K562 (cell line): ENCODE results near the gene ADCY1. TPM values are rescaled to one million over a fixed set of nuclear protein-coding genes. Genes with fewer than 3 reads are reported as not detected.

Experiments used
- ATAC-seq: fragments of 200-7000 bp; cut with Tn5 transposase; 3 replicates; pipeline ENCODE4 v1.9.1; 2020; ENCODE audit warnings: moderate library complexity
- BruUV-seq: library from RNA; stranded (reverse); fragments of 400-500 nt; replicated peaks from 2 replicates; lab custom pipeline; 2021; lab: Mats Ljungman, UMichigan
- CTCF ChIA-PET: fragments of 300-600 bp; formaldehyde crosslinking; extraction: SDS; loops from one replicate; lab custom pipeline; 2021; ENCODE audit warnings: low intra/inter-chr PET ratio; lab: Yijun Ruan, JAX
- POLR2A ChIA-PET: fragments of 300-600, 350-650 bp; sonication (Branson Sonifier 250); formaldehyde crosslinking; extraction: SDS; loops from one replicate; lab custom pipeline; 2021; ENCODE audit warnings: antibody characterized with exemption, inconsistent platforms; lab: Yijun Ruan, JAX
- DNase-seq, 4 experiments: peaks; one replicate each; pipeline versions ENCODE4 v3.0.0 to v3.0.0-alpha.2; 2011 to 2018; ENCODE audit warnings: low spot score in 3 of 4, mixed read lengths in 3 of 4; ENCODE audit errors: extremely low read depth in 1 of 4
- FAIRE-seq: peaks from 2 replicates; lab custom pipeline; 2011; peaks lifted over from hg19 to GRCh38; lab: Jason Lieb, UNC
- H2AFZ ChIP-seq: 2 replicates; pipeline ENCODE4 v1.6.0; 2011; ENCODE audit warnings: low read depth, low read length, control low read depth, inconsistent platforms
- H3K27ac ChIP-seq: fragments of 200-600 bp; 3 replicates; pipeline ENCODE4 v1.8.0; 2011; ENCODE audit warnings: low read depth, mild to moderate bottlenecking, control low read depth, inconsistent platforms, low read length, moderate library complexity, mixed read lengths; ENCODE audit errors: extremely low read depth
- H3K27me3 ChIP-seq, 2 experiments: fragments of 300-600 bp in 1 of 2; 2 replicates in 1 of 2; 3 replicates in 1 of 2; pipeline versions ENCODE4 v1.6.0 to v1.8.0; 2011; ENCODE audit warnings: inconsistent platforms in 2 of 2, low read length in 2 of 2, mild to moderate bottlenecking in 1 of 2, mixed read lengths in 1 of 2, moderate library complexity in 1 of 2; ENCODE audit not compliant: control insufficient read depth in 2 of 2, insufficient read depth in 2 of 2
- H3K36me3 ChIP-seq: fragments of 300-600 bp; 3 replicates; pipeline ENCODE4 v1.8.0; 2011; ENCODE audit warnings: mild to moderate bottlenecking, low read length, inconsistent platforms; ENCODE audit not compliant: control insufficient read depth, insufficient read depth
- H3K4me1 ChIP-seq, 2 experiments: fragments of 200-600 bp in 1 of 2; replicated peaks in 1 of 2; 2 replicates in 1 of 2; 3 replicates in 1 of 2; pipeline versions ENCODE4 v1.5.1 to v1.8.0; 2011; ENCODE audit warnings: inconsistent platforms in 2 of 2, low read length in 2 of 2, mild to moderate bottlenecking in 1 of 2, mixed read lengths in 1 of 2, moderate library complexity in 1 of 2; ENCODE audit not compliant: control insufficient read depth in 2 of 2, insufficient read depth in 2 of 2
- H3K4me2 ChIP-seq: 2 replicates; pipeline ENCODE4 v1.6.1; 2011; ENCODE audit warnings: low read length, control low read depth, inconsistent platforms, mixed read lengths; ENCODE audit not compliant: insufficient read depth
- H3K4me3 ChIP-seq: fragments of 200-600 bp; sonication (generic), shearing (Covaris generic); 2 replicates; pipeline ENCODE4 v1.5.1; 2016; ENCODE audit warnings: control low read depth, inconsistent platforms
- H3K79me2 ChIP-seq: fragments of 200-600 bp; 3 replicates; pipeline ENCODE4 v1.8.0; 2011; ENCODE audit warnings: low read length, inconsistent platforms; ENCODE audit not compliant: control insufficient read depth, insufficient read depth
- H3K9ac ChIP-seq, 2 experiments: 2 replicates each; pipeline versions ENCODE4 v1.6.0 to v1.6.1; 2011; ENCODE audit warnings: low read depth in 2 of 2, low read length in 2 of 2, control low read depth in 1 of 2, inconsistent platforms in 1 of 2, mild to moderate bottlenecking in 1 of 2, mixed read lengths in 1 of 2; ENCODE audit not compliant: insufficient read depth in 1 of 2
- H3K9me1 ChIP-seq: one replicate; pipeline ENCODE4 v1.6.0; 2011; ENCODE audit warnings: inconsistent platforms, mild to moderate bottlenecking, low read length, moderate library complexity; ENCODE audit not compliant: control insufficient read depth, insufficient read depth
- H3K9me3 ChIP-seq: replicated peaks from 2 replicates; pipeline ENCODE4 v1.5.1; 2011; ENCODE audit warnings: low read depth, low read length, inconsistent platforms; ENCODE audit not compliant: control insufficient read depth, insufficient read depth
- H4K20me1 ChIP-seq: replicated peaks from 2 replicates; pipeline ENCODE4 v1.6.1; 2011; ENCODE audit warnings: low read length, inconsistent platforms, mixed read lengths; ENCODE audit not compliant: control insufficient read depth, insufficient read depth
- ATF7 ChIP-seq: fragments of 450-650 bp; IDR thresholded peaks from 2 replicates; pipeline ENCODE4 v1.7.1; 2014; ENCODE audit warnings: mild to moderate bottlenecking, moderate library complexity
- CBFB ChIP-seq: sonication (generic); formaldehyde crosslinking; IDR thresholded peaks from 2 replicates; pipeline ENCODE4 v1.4.0; 2020; ENCODE audit warnings: mild to moderate bottlenecking, missing genetic modification reagents
- CCAR2 ChIP-seq: fragments of 200-400 bp; formaldehyde crosslinking; IDR thresholded peaks from 2 replicates; pipeline ENCODE4 v1.6.1; 2017; ENCODE audit warnings: mild to moderate bottlenecking, low read depth, low read length
- CHD4 ChIP-seq: fragments of 200-600 bp; sonication (generic); IDR thresholded peaks from 3 replicates; pipeline ENCODE4 v1.6.1; 2012; ENCODE audit warnings: low read depth, mild to moderate bottlenecking, mixed read lengths, low read length, inconsistent platforms; ENCODE audit not compliant: insufficient read depth, insufficient replicate concordance, poor library complexity, severe bottlenecking
- CREM ChIP-seq: IDR thresholded peaks from 2 replicates; pipeline ENCODE4 v1.6.1; 2014; ENCODE audit warnings: antibody characterized with exemption, low read depth
- DPF2 ChIP-seq: fragments of 450-650 bp; IDR thresholded peaks from 2 replicates; pipeline ENCODE4 v1.6.1; 2016
- ETV1 ChIP-seq: fragments of 450-650 bp; conservative IDR thresholded peaks from 2 replicates; pipeline ENCODE4 v1.6.1; 2016; ENCODE audit warnings: missing genetic modification characterization, control low read depth, low read depth, missing compliant biosample characterization
- GTF2F1 ChIP-seq: IDR thresholded peaks from 2 replicates; pipeline ENCODE4 v1.6.1; 2011; ENCODE audit warnings: low read depth, low read length, improper control_type of control experiment
- KLF10 ChIP-seq: fragments of 250-450 bp; sonication (Bioruptor Pico); IDR thresholded peaks from 2 replicates; pipeline ENCODE4 v1.6.1; 2021; ENCODE audit warnings: matching md5 sums
- RAD51 ChIP-seq: fragments of 450-650 bp; IDR thresholded peaks from 2 replicates; pipeline ENCODE4 v1.7.1; 2016; ENCODE audit warnings: low read depth, mild to moderate bottlenecking, borderline replicate concordance
- RBM17 ChIP-seq: fragments of 200-400 bp; formaldehyde crosslinking; IDR thresholded peaks from 2 replicates; pipeline ENCODE4 v1.6.1; 2017; ENCODE audit warnings: low read depth, mild to moderate bottlenecking, low read length, borderline replicate concordance
- SMARCE1 ChIP-seq: fragments of 450-650 bp; IDR thresholded peaks from 2 replicates; pipeline ENCODE4 v1.7.1; 2016; ENCODE audit warnings: mild to moderate bottlenecking
- SUPT5H ChIP-seq: fragments of 450-650 bp; IDR thresholded peaks from 2 replicates; pipeline ENCODE4 v1.6.1; 2016
- ZNF232 ChIP-seq: sonication (generic); formaldehyde crosslinking; IDR thresholded peaks from 2 replicates; pipeline ENCODE4 v1.8.0; 2022; ENCODE audit warnings: mild to moderate bottlenecking, missing genetic modification reagents
- ZNF445 ChIP-seq: fragments of 250-450 bp; sonication (Bioruptor Pico); IDR thresholded peaks from 2 replicates; pipeline ENCODE4 v1.4.0; 2020; ENCODE audit warnings: low read depth, mild to moderate bottlenecking, moderate library complexity
- WGBS: fragments of 100-300 bp; shearing (Covaris generic); methylation state at CpG from one replicate; pipeline ENCODE4 v1.1.6; 2016; ENCODE audit warnings: low coverage, mixed read lengths; ENCODE audit not compliant: insufficient coverage; ENCODE audit errors: missing lambda C conversion rate; 5-methylcytosine and 5-hydroxymethylcytosine counted together
- in situ Hi-C: fragments of 300-500 bp; cut with MboI; formaldehyde crosslinking; loops from 4 replicates; pipeline ENCODE4 v1.15.0; 2018; ENCODE audit warnings: inconsistent platforms, mixed read lengths
- intact Hi-C: fragments of 100-400 bp; cut with micrococcal nuclease; formaldehyde crosslinking; loops from 2 replicates; pipeline ENCODE4 v1.14.2; 2022
- polyA plus RNA-seq, 8 experiments: library from polyadenylated mRNA; depleted of rRNA in 4 of 8; stranded (reverse) in 5 of 8; unstranded in 3 of 8; fragments of >200 nt; fragmentation: Nextera tagmentation in 2 of 8; fragmentation: Illumina TruSeq in 1 of 8; extraction: Ambion mirVana in 2 of 8; extraction: Trizol in 1 of 8; gene quantifications; 2 replicates each; pipeline versions ENCODE4 v1.2.1 to v1.2.3, GENCODE V29; 2011 to 2014; ENCODE audit warnings: inconsistent platforms in 1 of 8, missing spikeins in 1 of 8
- total RNA-seq, 7 experiments: library from RNA; depleted of rRNA in 6 of 7; stranded (reverse); fragments of >200 nt in 6 of 7; fragmentation: Illumina TruSeq in 2 of 7; extraction: Trizol in 2 of 7; gene quantifications; 2 replicates each; pipeline versions ENCODE4 v1.2.1 to v1.2.3, GENCODE V29; 2011 to 2021; ENCODE audit warnings: low replicate concordance in 1 of 7
- TF ChIP-seq, protein P1 (sequence below): sonication (generic); IDR thresholded peaks from 2 replicates; pipeline ENCODE4 v1.6.1; 2016
- TF ChIP-seq, protein P2 (sequence below): fragments of 150-350 bp; conservative IDR thresholded peaks from 2 replicates; pipeline ENCODE4 v1.6.1; 2014; ENCODE audit warnings: low read length
- TF ChIP-seq, protein P3 (sequence below): fragments of 250-450 bp; sonication (Bioruptor Pico); IDR thresholded peaks from 2 replicates; pipeline ENCODE4 v1.8.0; 2021; ENCODE audit warnings: mild to moderate bottlenecking, moderate library complexity

ADCY1 gene
- total and polyA plus RNA-seq, 9 of the 15 experiments (the other 6 are each of a cell fraction or from before 2014, with no cell fraction given): under 0.01 to 0.18 (median 0.10) TPM; not detected in 4

DNA sequence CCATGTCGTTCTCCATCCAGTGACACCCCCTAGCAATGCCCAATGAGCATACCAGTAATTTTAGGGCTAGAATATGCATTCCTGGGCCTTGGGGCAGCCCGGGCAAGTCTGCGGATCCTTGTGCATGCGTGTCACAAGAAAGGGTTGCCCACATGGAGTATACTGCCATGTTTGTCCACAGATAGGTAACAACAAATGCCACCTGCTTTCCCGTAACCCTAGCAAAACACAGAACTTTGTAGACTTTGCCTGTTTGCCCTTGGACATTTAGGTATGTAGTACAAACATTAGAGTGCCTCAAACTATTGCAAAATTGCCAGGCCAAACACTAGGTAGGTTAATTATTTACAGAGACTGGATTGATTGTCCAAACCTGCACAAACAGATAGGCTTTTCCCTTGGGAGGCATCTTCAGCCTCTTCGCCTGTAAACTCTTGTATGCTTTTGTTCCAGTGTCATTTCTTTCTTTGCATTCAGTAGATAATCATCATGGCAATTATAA is 117.0 kb downstream of the ADCY1 start:
- intact Hi-C loops: no loop called here
- DNase-seq: no peak
- no TSS peak for BruUV-seq

More for the DNA sequence above, 117.0 kb downstream of the ADCY1 start:
- no peaks in the 10 kb centered on the region for H3K9me3 ChIP-seq
- H3K9ac ChIP-seq: no peak overlapping the region
- H3K4me2 ChIP-seq: no peak overlapping the region
- no peak for FAIRE-seq
- no peaks in the 10 kb centered on the region; the same call in 1 of the 2 replicates for H4K20me1 ChIP-seq
- ChIA-PET CTCF (no interaction called here), POLR2A (no interaction called here)
- H3K27me3 ChIP-seq: peaks cover 3 to 28% of the 10 kb centered on the region in 2 experiments; a peak in 2 of 5 replicates
- no peak overlapping the region for H2AFZ ChIP-seq
- H3K4me3 ChIP-seq: no peak overlapping the region
- no peaks in the 10 kb centered on the region for H3K9me1 ChIP-seq
- H3K4me1 ChIP-seq: no peaks in the 10 kb centered on the region
- TF ChIP-seq CBFB (CRISPR knock-in tag) (no peak), CHD4 (no peak), SMARCE1 (no peak), DPF2 (no peak), SUPT5H (no peak), RAD51 (no peak), CCAR2 (no peak), GTF2F1 (no peak), ETV1 (tag) (no peak), ZNF232 (CRISPR knock-in tag) (no peak), KLF10 (CRISPR knock-in tag) (no peak), ZNF445 (CRISPR knock-in tag) (no peak), RBM17 (no peak), CREM (no peak), ATF7 (no peak)
- TF ChIP-seq, protein P1, sequence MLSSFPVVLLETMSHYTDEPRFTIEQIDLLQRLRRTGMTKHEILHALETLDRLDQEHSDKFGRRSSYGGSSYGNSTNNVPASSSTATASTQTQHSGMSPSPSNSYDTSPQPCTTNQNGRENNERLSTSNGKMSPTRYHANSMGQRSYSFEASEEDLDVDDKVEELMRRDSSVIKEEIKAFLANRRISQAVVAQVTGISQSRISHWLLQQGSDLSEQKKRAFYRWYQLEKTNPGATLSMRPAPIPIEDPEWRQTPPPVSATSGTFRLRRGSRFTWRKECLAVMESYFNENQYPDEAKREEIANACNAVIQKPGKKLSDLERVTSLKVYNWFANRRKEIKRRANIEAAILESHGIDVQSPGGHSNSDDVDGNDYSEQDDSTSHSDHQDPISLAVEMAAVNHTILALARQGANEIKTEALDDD: no peak
- TF ChIP-seq, protein P2, sequence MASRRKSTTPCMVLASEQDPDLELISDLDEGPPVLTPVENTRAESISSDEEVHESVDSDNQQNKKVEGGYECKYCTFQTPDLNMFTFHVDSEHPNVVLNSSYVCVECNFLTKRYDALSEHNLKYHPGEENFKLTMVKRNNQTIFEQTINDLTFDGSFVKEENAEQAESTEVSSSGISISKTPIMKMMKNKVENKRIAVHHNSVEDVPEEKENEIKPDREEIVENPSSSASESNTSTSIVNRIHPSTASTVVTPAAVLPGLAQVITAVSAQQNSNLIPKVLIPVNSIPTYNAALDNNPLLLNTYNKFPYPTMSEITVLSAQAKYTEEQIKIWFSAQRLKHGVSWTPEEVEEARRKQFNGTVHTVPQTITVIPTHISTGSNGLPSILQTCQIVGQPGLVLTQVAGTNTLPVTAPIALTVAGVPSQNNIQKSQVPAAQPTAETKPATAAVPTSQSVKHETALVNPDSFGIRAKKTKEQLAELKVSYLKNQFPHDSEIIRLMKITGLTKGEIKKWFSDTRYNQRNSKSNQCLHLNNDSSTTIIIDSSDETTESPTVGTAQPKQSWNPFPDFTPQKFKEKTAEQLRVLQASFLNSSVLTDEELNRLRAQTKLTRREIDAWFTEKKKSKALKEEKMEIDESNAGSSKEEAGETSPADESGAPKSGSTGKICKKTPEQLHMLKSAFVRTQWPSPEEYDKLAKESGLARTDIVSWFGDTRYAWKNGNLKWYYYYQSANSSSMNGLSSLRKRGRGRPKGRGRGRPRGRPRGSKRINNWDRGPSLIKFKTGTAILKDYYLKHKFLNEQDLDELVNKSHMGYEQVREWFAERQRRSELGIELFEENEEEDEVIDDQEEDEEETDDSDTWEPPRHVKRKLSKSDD: no peak
- TF ChIP-seq, protein P3, sequence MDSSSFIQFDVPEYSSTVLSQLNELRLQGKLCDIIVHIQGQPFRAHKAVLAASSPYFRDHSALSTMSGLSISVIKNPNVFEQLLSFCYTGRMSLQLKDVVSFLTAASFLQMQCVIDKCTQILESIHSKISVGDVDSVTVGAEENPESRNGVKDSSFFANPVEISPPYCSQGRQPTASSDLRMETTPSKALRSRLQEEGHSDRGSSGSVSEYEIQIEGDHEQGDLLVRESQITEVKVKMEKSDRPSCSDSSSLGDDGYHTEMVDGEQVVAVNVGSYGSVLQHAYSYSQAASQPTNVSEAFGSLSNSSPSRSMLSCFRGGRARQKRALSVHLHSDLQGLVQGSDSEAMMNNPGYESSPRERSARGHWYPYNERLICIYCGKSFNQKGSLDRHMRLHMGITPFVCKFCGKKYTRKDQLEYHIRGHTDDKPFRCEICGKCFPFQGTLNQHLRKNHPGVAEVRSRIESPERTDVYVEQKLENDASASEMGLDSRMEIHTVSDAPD (CRISPR knock-in tag): no peak
- no peaks in the 10 kb centered on the region for H3K36me3 ChIP-seq
- H3K79me2 ChIP-seq: no peaks in the 10 kb centered on the region
- no peak overlapping the region for H3K27ac ChIP-seq
- no peak for ATAC-seq
- in situ Hi-C loops: no loop called here
- WGBS: 3% methylated on average over 6 of the region's 6 CpGs
